Naive thymus-derived CD4-positive, alpha-beta T cell (primary cell): ENCODE measurements around the gene PRKN. TPM values are rescaled to one million over a fixed set of nuclear protein-coding genes. Genes with fewer than 3 reads are reported as not detected.

Experiments
- ATAC-seq: fragments of 150-1000 bp; cut with Tn5 transposase; 2 replicates; pipeline ENCODE4 v1.10.0; 2021; ENCODE audit warnings: mild to moderate bottlenecking, moderate library complexity
- CTCF ChIA-PET: fragments of 350-600 bp; sonication (Branson Sonifier 250); formaldehyde crosslinking; loops from one replicate; lab custom pipeline; 2021; ENCODE audit warnings: antibody characterized with exemption; lab: Charles Lee
- POLR2A ChIA-PET: fragments of 350-600 bp; sonication (Branson Sonifier 250); formaldehyde crosslinking; loops from one replicate; lab custom pipeline; 2021; ENCODE audit warnings: antibody characterized with exemption, inconsistent platforms; lab: Charles Lee
- DNase-seq, 9 donors: peaks; one replicate each; pipeline versions ENCODE4 v3.0.0 to v3.0.0-alpha.2; 2020 to 2022; ENCODE audit warnings: mixed read lengths in 1 of 9
- H3K27ac ChIP-seq: one replicate; pipeline ENCODE4 v1.7.0; 2013; ENCODE audit warnings: mild to moderate bottlenecking, low read depth, low read length, moderate library complexity
- H3K27me3 ChIP-seq, 2 donors: one replicate each; pipeline ENCODE4 v1.7.0; 2013; ENCODE audit warnings: low read length in 2 of 2, mild to moderate bottlenecking in 2 of 2, moderate library complexity in 2 of 2; ENCODE audit not compliant: control insufficient read depth in 2 of 2, insufficient read depth in 2 of 2
- H3K36me3 ChIP-seq, 3 experiments: 1 replicate in 2 of 3; 2 replicates in 1 of 3; pipeline ENCODE4 v1.7.0; 2013; ENCODE audit warnings: low read length in 3 of 3, mild to moderate bottlenecking in 3 of 3, moderate library complexity in 1 of 3; ENCODE audit not compliant: insufficient read depth in 3 of 3, control insufficient read depth in 2 of 3
- H3K4me1 ChIP-seq, 2 donors: one replicate each; pipeline ENCODE4 v1.7.0; 2013; ENCODE audit warnings: low read length in 2 of 2, mild to moderate bottlenecking in 2 of 2, moderate library complexity in 1 of 2; ENCODE audit not compliant: control insufficient read depth in 2 of 2, insufficient read depth in 2 of 2
- H3K4me3 ChIP-seq: 2 replicates; pipeline ENCODE4 v1.7.0; 2013; ENCODE audit warnings: mild to moderate bottlenecking, low read length
- H3K9me3 ChIP-seq, 3 experiments: 1 replicate in 2 of 3; 2 replicates in 1 of 3; pipeline ENCODE4 v1.7.0; 2013; ENCODE audit warnings: low read length in 3 of 3; ENCODE audit not compliant: control insufficient read depth in 2 of 3
- H3K27ac Mint-ChIP-seq, 9 donors: one replicate each; pipeline ENCODE4 v1.8.0; 2020 to 2022; ENCODE audit warnings: mixed read lengths in 9 of 9, mild to moderate bottlenecking in 8 of 9, moderate library complexity in 5 of 9, inconsistent platforms in 2 of 9
- H3K27me3 Mint-ChIP-seq, 5 donors: one replicate each; pipeline ENCODE4 v1.8.0; 2021 to 2022; ENCODE audit warnings: mixed read lengths in 5 of 5, mild to moderate bottlenecking in 1 of 5
- H3K36me3 Mint-ChIP-seq, 5 donors: one replicate each; pipeline ENCODE4 v1.8.0; 2020 to 2022; ENCODE audit warnings: mixed read lengths in 5 of 5, mild to moderate bottlenecking in 3 of 5, inconsistent platforms in 1 of 5
- H3K4me1 Mint-ChIP-seq, 7 donors: one replicate each; pipeline ENCODE4 v1.8.0; 2020 to 2022; ENCODE audit warnings: mixed read lengths in 7 of 7, mild to moderate bottlenecking in 3 of 7, inconsistent platforms in 1 of 7
- H3K4me3 Mint-ChIP-seq, 10 donors: one replicate each; pipeline ENCODE4 v1.8.0; 2020 to 2022; ENCODE audit warnings: mild to moderate bottlenecking in 10 of 10, mixed read lengths in 10 of 10, moderate library complexity in 6 of 10, inconsistent platforms in 2 of 10
- H3K9me3 Mint-ChIP-seq, 11 donors: one replicate each; pipeline ENCODE4 v1.8.0; 2020 to 2022; ENCODE audit warnings: mixed read lengths in 11 of 11, mild to moderate bottlenecking in 4 of 11, inconsistent platforms in 1 of 11, moderate library complexity in 1 of 11
- intact Hi-C, 2 donors: fragments of 100-400 bp; cut with micrococcal nuclease; formaldehyde crosslinking; loops; one replicate each; pipeline ENCODE4 v1.15.1; 2023
- polyA plus RNA-seq, 2 donors: library from polyadenylated mRNA; unstranded; fragments of 300-500 nt; fragmentation: Illumina TruSeq; gene quantifications; one replicate each; pipeline ENCODE4 v1.2.3, GENCODE V29; 2021
- total RNA-seq, 6 experiments: library from RNA in 5 of 6; stranded (reverse) in 5 of 6; gene quantifications; 1 replicate in 5 of 6; 2 replicates in 1 of 6; pipeline ENCODE4 v1.2.3 and lab custom pipeline; 2021 to 2026

PRKN gene
- total and polyA plus RNA-seq, 7 experiments from 2014 or later: 0.44 to 10.3 (median 8.1) TPM

DNA sequence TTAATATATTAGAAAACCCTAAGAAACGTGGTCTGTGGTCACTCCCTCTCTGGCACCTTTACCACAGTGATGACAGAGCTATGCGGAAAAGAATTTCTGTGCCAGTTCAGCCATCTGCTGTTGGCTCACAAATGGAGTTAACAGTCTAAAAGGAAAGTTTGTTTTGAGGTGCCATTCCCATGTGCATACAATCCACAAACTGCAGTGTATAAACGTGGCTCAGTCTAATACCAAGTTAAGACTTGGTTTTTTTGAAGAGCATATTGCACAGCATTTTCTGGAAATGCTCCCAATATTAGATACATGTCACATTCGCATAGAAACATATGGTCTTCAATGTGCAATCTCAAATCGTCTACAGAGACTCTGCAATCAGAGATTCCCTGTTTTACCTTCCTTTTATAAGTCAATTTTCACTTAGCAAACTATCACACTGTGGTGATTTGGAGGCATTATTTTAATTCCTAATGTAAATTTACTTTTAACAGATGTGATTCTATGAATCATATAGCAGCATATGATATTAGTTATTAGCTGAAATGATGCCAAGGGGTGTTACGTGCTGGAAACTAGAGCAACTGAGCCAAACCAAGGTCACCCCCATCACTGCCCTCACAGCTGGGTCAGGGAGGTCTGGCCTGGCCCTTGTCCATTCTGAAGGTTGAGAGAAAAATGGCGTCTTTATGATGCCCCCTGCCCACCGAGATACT lies 383.5 kb downstream of the PRKN start:
- ChIA-PET POLR2A (interaction anchor here (0.6 kb wide), 1 partner anchor 9 kb away, joined by 3 read pairs; no protein-coding TSS in a partner anchor), CTCF (no interaction called here)
- no peak overlapping the region for H3K27ac ChIP-seq
- Mint-ChIP-seq H3K27ac (no peak overlapping the region), H3K4me3 (no peak overlapping the region), H3K4me1 (no peaks in the 10 kb centered on the region), H3K9me3 (peaks cover 0 to 20% (median 5%) of the 10 kb centered on the region in 11 donors), H3K36me3 (peaks cover 0 to 12% (median 6%) of the 10 kb centered on the region in 5 donors), H3K27me3 (no peaks in the 10 kb centered on the region)
- no peaks in the 10 kb centered on the region for H3K27me3 ChIP-seq
- no peaks in the 10 kb centered on the region for H3K9me3 ChIP-seq
- H3K4me1 ChIP-seq: no peaks in the 10 kb centered on the region
- H3K36me3 ChIP-seq: no peaks in the 10 kb centered on the region
- no peak for ATAC-seq
- H3K4me3 ChIP-seq: no peak overlapping the region
- intact Hi-C loops: no loop called here
- DNase-seq: no peak

DNA sequence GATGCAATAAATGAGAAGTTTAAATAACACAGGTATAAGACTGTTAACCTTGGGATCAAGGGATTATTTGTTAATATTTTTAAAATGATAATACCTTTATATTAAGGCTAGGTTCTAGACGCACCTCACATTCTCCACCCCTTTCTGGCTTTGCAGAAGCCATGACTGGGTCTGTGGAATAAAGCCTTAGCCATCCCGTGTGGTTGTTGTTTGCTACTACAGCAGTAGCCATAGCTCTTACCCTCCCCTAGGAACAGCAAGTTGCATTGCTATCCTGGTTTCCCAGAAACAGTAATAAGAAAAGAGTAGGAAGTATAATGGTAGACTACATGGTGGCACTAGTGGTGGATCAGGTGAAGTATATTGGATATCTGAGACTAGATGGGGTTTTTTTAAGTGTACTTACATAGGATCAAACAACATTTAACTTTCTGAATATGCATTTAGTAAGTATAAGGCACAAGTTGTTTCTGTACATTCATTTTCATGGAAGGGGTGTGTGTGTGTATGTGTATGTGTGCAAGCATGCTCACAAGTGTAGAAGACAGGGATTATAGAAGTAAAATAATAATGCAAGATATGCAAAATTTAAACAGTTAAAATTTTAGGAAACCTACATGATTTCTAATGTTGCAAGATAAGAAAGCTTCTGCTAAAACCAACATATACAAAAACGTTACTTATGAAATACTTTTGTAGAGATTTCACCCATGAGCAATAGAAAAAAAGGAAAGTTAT lies 384.2 kb downstream of the PRKN start:
- Mint-ChIP-seq H3K27me3 (no peaks in the 10 kb centered on the region), H3K9me3 (peaks cover 0 to 20% (median 5%) of the 10 kb centered on the region in 11 donors), H3K4me3 (no peak overlapping the region), H3K27ac (no peak overlapping the region), H3K4me1 (no peaks in the 10 kb centered on the region), H3K36me3 (peaks cover 0 to 12% (median 6%) of the 10 kb centered on the region in 5 donors)
- Histone ChIP-seq H3K4me3 (no peak overlapping the region), H3K27me3 (no peaks in the 10 kb centered on the region), H3K9me3 (no peaks in the 10 kb centered on the region), H3K27ac (no peak overlapping the region), H3K36me3 (no peaks in the 10 kb centered on the region), H3K4me1 (no peaks in the 10 kb centered on the region)
- DNase-seq (no peak), ATAC-seq (no peak)
- ChIA-PET CTCF (no interaction called here), POLR2A (no interaction called here)
- intact Hi-C loops: no loop called here

DNA sequence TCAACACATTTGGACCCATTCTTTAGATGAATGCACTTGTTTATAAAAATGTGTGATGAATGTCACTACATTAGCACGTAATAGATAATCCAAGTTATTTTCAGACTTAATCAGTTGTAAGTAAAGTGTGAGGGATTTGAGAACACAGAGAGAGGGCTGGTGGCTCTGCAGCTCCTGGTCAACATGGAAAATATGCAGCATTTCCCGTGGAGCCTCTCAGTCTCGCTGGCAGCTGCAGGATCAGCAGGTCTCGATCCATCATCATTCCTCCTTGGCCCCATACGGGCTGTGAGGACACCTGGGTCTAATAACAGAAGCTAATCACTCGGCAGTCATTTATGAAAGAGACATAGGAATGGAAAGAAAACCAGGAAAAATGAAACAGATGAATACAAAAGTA lies 390.2 kb downstream of the PRKN start:
- no peak for ATAC-seq
- CTCF ChIA-PET: no interaction called here
- Mint-ChIP-seq H3K27me3 (no peaks in the 10 kb centered on the region), H3K9me3 (peaks cover 0 to 37% (median 6%) of the 10 kb centered on the region in 11 donors), H3K4me3 (no peak overlapping the region), H3K27ac (no peak overlapping the region), H3K36me3 (peaks cover 0 to 23% (median 21%) of the 10 kb centered on the region in 5 donors), H3K4me1 (no peaks in the 10 kb centered on the region)
- POLR2A ChIA-PET: no interaction called here
- H3K4me3 ChIP-seq: no peak overlapping the region
- H3K36me3 ChIP-seq: no peaks in the 10 kb centered on the region
- H3K27ac ChIP-seq: no peak overlapping the region
- no peaks in the 10 kb centered on the region for H3K9me3 ChIP-seq
- H3K4me1 ChIP-seq: no peaks in the 10 kb centered on the region
- no peaks in the 10 kb centered on the region for H3K27me3 ChIP-seq
- intact Hi-C loops: no loop called here
- DNase-seq: no peak

DNA sequence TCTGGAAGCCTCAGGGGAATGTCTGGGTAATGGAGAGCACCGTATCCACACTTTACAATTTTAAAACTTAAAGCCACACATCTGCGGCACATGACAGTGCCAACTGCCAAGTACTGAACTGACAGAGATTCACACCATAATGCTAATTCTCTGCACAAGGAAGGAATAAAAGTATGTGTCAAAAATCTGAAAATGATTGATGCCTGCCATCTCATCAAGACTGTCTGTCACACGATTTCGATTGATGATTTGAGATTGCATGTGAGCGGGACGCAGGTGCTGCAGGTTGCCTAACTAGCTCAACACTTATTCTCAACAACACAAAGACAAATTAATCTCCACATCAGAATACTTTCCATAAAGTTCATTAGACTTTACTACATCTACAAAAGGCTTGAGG lies 391.2 kb downstream of the PRKN start:
- H3K36me3 Mint-ChIP-seq: peaks cover 0 to 25% (median 21%) of the 10 kb centered on the region in 5 donors
- no peaks in the 10 kb centered on the region for H3K36me3 ChIP-seq
- intact Hi-C loops: no loop called here
- H3K4me1 Mint-ChIP-seq: no peaks in the 10 kb centered on the region
- peaks cover 0 to 30% (median 4%) of the 10 kb centered on the region in 11 donors for H3K9me3 Mint-ChIP-seq
- ChIA-PET CTCF (no interaction called here), POLR2A (no interaction called here)
- no peaks in the 10 kb centered on the region for H3K27me3 Mint-ChIP-seq
- no peak overlapping the region for H3K27ac Mint-ChIP-seq
- H3K4me3 ChIP-seq: no peak overlapping the region
- no peaks in the 10 kb centered on the region for H3K4me1 ChIP-seq
- ATAC-seq (no peak), DNase-seq (no peak)
- no peaks in the 10 kb centered on the region for H3K27me3 ChIP-seq
- no peak overlapping the region for H3K27ac ChIP-seq
- H3K9me3 ChIP-seq: no peaks in the 10 kb centered on the region
- H3K4me3 Mint-ChIP-seq: no peak overlapping the region

DNA sequence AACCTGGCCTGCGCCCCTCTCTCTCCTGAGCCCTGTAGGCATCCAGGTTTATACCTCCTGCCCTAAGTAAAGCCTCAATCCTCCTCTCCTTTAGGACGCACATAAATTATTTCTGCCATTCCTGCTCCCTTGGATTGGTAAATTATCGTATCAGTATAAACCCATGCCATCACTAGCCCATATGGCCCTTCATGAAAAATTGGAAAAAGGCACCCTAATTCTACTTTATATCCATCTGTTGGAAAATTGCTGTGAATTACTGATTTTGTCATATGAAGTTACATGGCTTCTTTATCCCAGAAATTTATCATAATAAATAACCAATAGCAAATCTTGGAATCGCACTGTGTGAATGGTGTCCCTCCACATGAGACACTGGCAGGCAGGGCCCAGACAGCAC lies 395.2 kb downstream of the PRKN start:
- Histone ChIP-seq H3K27ac (no peak overlapping the region), H3K4me1 (no peaks in the 10 kb centered on the region), H3K36me3 (no peaks in the 10 kb centered on the region), H3K4me3 (no peak overlapping the region), H3K9me3 (no peaks in the 10 kb centered on the region), H3K27me3 (no peaks in the 10 kb centered on the region)
- CTCF ChIA-PET: no interaction called here
- ATAC-seq (no peak), DNase-seq (no peak)
- Mint-ChIP-seq H3K27me3 (no peaks in the 10 kb centered on the region), H3K4me3 (no peak overlapping the region), H3K9me3 (peaks cover under 1 to 23% (median 4%) of the 10 kb centered on the region in 11 donors), H3K36me3 (peaks cover 0 to 30% (median 22%) of the 10 kb centered on the region in 5 donors), H3K27ac (no peak overlapping the region), H3K4me1 (no peaks in the 10 kb centered on the region)
- POLR2A ChIA-PET: no interaction called here
- intact Hi-C loops: no loop called here

DNA sequence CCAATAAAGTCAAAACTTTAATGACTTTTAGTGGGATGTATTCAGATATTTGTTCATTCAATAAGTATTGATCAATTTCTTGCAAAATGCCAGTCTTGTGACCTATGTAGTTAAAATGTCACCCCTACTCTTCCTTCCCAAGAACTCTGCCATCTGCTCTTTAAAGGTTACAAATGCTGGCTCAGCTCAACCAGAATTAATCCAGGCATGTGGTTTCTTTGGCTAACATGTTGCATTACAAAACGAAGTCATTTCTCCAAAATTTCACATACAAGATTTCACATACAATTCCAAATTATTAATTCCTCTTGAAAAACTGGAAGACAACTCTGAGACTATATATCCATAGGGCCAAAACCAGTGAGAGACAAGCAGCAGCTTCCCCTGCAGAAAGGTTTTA lies 395.7 kb downstream of the PRKN start:
- POLR2A ChIA-PET: no interaction called here
- intact Hi-C loops: no loop called here
- no peak overlapping the region for H3K4me3 Mint-ChIP-seq
- DNase-seq (no peak), ATAC-seq (no peak)
- Histone ChIP-seq H3K36me3 (no peaks in the 10 kb centered on the region), H3K9me3 (no peaks in the 10 kb centered on the region), H3K4me1 (no peaks in the 10 kb centered on the region), H3K27me3 (no peaks in the 10 kb centered on the region), H3K4me3 (no peak overlapping the region), H3K27ac (no peak overlapping the region)
- H3K27ac Mint-ChIP-seq: no peak overlapping the region
- CTCF ChIA-PET: no interaction called here
- H3K9me3 Mint-ChIP-seq: peaks cover 0 to 23% (median 4%) of the 10 kb centered on the region in 11 donors
- no peaks in the 10 kb centered on the region for H3K27me3 Mint-ChIP-seq
- peaks cover 0 to 28% (median 21%) of the 10 kb centered on the region in 5 donors for H3K36me3 Mint-ChIP-seq
- H3K4me1 Mint-ChIP-seq: no peaks in the 10 kb centered on the region
